Measurements from ENCODE around the gene HHEX.
"Not testable (repeated sequence)": the region's sequence is repeated elsewhere in the genome, so short reads cannot be mapped to it uniquely, and the experiment has no call there.

Gene HHEX

GRCh38 chr10:92689663-92690210, at the start of gene HHEX:
TSS of gene HHEX (plus strand) at chr10:92689955. CDS start at chr10:92689987, 32 bp downstream.
- no peak for FAIRE-seq

DNA sequence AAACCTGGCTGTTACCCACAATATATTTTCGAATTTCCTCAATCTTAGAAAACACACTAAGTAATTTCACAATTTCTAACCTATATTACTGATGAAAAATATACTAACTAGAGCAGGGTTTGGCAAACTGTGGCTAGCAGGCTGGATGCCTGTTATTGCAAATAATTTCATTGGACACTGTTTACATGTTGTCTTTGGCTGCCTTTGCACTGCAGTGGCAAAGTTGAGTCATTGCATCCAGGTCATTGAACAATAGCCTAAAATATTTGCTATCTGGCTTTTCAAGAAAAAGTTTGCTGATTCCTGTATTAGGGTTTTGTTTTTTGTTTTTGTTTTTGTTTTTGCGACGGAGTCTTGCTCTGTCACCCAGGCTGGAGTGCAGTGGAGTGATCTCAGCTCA, 49.6 kb upstream of the HHEX start:
- FAIRE-seq: no peak

DNA sequence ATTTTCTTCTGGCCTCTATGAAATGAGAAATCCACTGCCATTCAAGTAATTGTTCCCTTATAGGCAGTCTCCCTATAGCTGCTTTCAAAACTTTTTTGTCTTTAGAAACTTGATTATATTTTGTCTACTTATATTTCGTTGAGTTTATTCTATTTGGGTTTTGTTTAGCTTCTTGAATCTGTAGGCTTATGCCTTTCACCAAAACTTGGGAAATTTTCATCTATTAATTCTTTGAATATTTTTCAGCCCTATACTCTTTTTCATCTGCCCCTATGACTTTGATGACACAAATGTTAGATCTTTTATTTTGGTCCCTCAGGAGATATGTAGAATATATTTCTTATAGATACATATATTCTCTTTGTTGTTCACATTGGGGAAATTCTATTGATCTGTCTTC, 48.3 kb upstream of the HHEX start:
- FAIRE-seq: no peak

DNA sequence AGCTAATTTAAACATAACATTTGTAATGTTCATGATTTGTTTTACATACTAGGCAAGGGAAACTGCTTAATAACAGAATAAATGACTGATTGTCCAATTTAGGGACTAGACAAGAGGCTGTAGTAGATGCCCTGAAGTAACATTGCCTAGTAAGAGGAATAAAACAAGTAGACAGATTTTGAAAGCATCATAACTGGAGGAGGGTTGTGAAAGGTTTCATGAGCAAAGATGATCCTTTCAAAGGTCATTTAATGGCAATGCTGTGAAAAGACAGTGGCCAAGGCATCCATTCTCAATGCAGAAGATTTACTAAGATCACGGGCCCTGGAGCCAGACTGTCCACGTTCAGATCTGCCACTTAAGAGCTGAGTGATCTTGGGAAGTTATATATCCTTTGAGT, 44.8 kb upstream of the HHEX start:
- FAIRE-seq: no peak

DNA sequence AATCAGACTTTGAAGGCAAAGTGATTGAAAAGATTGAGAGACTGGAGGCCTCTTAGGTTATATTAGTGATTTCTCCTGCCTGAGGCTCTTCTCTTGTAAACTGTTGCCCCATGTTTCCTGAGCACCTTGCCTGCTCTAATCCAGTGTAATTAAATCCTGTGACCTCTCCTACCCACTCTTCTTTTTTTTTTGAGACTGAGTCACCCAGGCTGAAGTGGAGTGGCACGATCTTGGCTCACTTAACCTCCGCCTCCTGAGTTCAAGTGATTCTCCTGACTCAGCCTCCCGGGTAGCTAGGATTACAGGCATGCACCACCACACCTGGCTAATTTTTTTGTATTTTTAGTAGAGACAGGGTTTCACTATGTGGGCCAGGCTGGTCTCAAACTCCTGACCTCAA, 38.9 kb upstream of the HHEX start:
- FAIRE-seq: not testable (repeated sequence)

- no peak for FAIRE-seq
Observed at GRCh38 chr10:92655426-92655825, 34.3 kb upstream of the HHEX start.

DNA sequence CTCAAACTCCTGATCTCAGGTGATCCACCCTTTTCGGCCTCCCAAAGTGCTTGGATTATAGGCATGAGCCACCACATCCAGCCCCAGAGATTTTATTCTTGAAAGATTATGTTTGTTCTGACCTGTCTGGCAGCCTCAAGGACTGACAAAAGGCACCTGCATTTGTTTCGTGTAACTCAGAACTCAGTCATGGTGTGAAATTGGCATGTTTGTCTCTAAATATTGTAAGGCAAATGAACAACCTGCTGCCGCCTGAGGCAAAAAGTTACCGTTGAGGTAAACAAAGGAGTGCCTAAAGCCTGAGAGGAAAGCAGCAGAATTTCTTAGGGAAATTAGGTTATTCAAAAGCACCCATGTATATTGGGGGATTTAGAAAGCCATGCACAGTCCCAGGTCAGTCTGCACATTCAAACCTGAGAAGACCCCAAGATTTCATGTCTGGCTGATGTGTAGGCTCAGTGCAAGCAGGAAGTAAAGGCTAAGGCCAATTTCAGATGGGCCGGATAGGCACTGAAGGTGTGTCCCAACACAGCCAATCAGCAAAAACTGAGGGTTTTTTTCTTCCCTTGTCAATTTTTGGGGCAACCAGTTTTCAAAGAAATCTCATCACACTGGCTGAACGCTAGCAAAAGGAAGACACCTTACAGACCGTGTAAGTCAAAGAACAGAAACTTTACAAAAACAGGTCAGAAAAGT, 33.3 kb upstream of the HHEX start:
- no peak for FAIRE-seq

GRCh38 chr10:92657024-92657423, 32.7 kb upstream of the HHEX start:
- no peak for FAIRE-seq

- no peak for FAIRE-seq
Observed at GRCh38 chr10:92662848-92663247, 26.9 kb upstream of the HHEX start.

GRCh38 chr10:92664322-92664721, 25.4 kb upstream of the HHEX start:
- no peak for FAIRE-seq

DNA sequence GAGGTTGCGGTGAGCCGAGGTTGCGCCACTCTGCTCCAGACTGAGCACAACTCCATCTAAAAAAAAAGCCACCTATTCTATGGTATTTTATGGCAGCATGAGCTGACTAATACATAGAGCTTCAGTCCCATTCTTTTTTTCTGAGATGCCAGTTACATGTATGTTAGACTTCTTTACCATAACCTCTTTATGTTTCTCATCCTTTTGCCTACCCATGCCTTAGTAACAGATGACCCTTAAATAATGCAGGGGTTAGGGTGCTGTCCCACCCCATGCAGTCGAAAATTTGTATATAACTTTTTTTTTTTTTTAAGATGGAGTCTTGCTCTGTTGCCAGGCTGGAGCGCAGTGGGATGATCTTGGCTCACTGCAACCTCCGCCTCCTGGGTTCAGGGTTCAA, 22.7 kb upstream of the HHEX start:
- no peak for FAIRE-seq

GRCh38 chr10:92677708-92678107, 12.0 kb upstream of the HHEX start:
- no peak for FAIRE-seq

- no peak for FAIRE-seq
Observed at GRCh38 chr10:92678206-92678605, 11.5 kb upstream of the HHEX start.

GRCh38 chr10:92681306-92681834, 8.4 kb upstream of the HHEX start:
- FAIRE-seq: no peak

GRCh38 chr10:92688573-92688926, 1.2 kb upstream of the HHEX start:
- no peak for FAIRE-seq

DNA sequence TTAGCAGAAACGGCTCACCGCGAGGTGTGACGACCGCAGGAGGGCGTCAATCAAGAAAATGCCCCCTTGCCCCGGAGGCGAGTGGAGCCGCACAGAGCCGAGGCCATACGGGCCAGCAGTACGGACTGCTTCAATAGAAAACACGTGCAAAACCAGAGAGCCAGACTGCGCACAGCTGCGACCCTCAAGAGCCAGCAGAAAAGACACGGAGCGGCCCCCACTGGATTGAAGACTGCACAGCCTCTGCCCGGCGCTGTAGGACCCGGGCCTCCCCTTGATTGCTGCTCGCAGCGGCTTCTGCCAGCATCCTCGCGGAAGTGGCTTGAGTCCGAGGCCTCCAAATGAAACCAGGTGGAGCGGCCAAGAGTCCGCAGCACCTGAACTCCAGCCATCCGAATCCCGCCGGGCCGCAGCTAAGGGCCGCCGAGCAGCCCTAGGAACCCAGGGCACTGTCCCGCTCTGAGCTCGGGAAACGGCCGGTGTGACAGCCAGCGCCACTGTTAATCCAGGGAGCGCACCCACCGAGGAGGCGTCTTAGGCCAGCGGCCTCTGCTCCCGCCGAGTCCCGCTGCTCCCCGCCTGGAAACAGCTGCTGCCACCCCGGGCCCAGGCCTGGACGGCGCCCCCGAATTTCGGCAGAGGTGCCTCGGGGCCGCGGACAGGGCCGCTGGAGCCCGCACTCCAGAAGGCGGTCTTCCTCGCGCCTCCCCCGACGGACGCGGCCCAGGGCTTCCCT, 660 bp upstream of the HHEX start:
- no peak for FAIRE-seq

DNA sequence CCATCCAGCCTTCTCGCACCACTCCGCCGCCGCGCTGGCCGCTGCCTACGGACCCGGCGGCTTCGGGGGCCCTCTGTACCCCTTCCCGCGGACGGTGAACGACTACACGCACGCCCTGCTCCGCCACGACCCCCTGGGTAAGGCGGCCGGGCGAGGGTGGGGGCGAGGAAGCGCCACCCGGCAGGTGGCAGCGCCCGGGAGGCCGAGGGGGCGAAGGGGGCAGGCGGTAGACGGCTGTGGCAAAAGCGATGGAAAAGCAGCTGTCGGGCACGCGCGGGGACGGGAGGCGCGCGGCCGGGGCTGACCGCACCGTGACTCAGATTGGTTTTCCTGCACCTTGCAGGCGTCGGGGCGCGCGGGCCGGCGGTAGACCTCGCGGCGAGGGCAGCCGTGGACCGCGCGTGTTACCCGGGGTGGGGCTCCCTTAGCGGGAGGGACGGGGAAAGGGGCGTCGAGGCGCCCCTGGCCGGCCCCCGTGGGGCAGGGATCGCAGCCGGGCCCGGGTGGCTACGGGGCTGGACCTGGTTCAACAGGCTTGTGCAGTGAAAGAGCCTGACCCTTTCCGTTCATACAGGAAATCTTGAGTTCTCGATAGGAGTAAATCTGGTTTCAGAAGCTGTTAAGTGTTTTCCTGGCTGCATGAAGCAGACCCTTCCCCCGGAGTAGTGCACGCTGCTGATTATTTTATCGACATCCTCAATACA, 608 bp downstream of the HHEX start:
- no peak for FAIRE-seq

- FAIRE-seq: no peak
Observed at GRCh38 chr10:92690915-92691590, 1.3 kb downstream of the HHEX start.

DNA sequence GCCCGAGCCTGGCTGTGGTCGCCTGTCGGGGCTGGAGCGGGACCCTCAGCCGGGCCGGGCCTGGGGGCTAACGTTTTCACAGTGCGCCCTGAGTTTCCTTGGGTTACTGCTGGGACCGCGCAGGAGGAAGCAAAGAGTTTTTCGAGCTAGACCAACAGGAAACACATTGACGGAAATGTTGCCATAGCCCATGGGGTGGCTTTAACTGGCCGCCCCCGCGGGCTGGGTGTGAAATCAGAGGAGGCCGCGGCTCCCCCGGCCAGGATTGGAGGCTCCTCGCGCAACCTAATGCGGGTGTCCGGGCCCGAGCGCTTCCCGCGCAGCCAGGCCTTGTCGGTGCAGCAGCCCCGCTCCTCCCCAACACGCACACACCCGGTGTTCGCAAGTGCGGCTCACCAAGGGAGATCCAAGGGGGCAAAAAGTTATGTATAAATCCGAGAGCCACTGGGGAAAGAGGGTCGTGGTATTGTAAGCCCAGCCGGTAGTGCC, 1.9 kb downstream of the HHEX start:
- FAIRE-seq: no peak

- no peak for FAIRE-seq
Observed at GRCh38 chr10:92692080-92692671, 2.4 kb downstream of the HHEX start.

DNA sequence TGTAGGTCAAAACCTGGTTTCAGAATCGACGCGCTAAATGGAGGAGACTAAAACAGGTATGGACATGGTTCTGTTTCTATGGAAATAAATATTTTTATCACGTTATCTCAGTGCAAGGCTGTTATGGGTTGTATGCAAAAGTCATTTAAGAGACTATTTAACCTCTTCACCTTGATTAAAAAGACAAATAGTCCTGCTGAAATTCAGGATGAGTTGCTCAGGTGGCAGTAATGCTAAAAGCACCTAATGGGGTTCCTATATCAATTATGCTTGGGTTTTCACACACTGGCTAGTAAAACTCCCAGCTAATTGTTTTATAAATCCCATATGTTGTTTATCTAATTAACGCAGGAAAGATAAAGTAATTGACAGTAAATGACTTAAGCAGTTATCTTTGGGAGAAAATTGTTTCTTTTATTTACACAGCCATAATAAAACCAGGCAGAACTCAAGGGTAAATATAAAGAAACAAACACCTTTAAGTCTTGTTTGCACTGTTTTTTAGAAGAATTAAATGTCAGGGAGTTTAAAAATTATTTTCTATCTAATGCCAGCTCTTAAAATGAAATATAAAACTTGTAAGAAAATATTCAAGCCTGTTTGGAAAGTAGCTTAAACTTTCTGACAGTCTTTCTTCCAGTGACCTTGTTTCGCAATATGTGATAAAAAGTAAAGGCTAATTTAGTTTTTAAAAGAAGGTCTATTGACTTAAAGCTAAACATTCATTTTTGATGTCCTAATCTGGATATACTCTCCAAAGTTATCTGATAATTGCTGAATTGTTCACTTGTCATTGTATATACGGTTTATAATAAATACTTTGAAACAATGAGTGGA, 3.2 kb downstream of the HHEX start:
- no peak for FAIRE-seq

Data from G401.6 (cell line).